Esophagus squamous epithelium (tissue), 5 donors: ENCODE data around the gene SMS. TPM values are rescaled to one million over a fixed set of nuclear protein-coding genes. Genes with fewer than 3 reads are reported as not detected.

Source experiments
- DNase-seq: peaks from one replicate; lab custom pipeline; 2025; lab: John Stamatoyannopoulos, UW
- H3K27ac ChIP-seq, 4 donors: fragments of 200-600 bp; sonication (generic); one replicate each; pipeline ENCODE4 v1.5.1; 2016 to 2019; ENCODE audit warnings: mild to moderate bottlenecking in 1 of 4
- H3K27me3 ChIP-seq, 4 donors: fragments of 200-600 bp; sonication (generic); 1 replicate in 3 of 4; 2 replicates in 1 of 4; pipeline versions ENCODE4 v1.5.1 to v1.6.0; 2017 to 2021; ENCODE audit warnings: antibody characterized with exemption in 1 of 4
- H3K36me3 ChIP-seq, 3 donors: fragments of 200-600 bp; sonication (generic); one replicate each; pipeline ENCODE4 v1.5.1; 2016 to 2019
- H3K4me1 ChIP-seq, 3 donors: fragments of 200-600 bp; sonication (generic); one replicate each; pipeline ENCODE4 v1.5.1; 2017 to 2019
- H3K4me3 ChIP-seq, 4 donors: fragments of 200-600 bp; sonication (generic); 1 replicate in 3 of 4; 2 replicates in 1 of 4; pipeline ENCODE4 v1.5.1; 2016 to 2019; ENCODE audit warnings: mild to moderate bottlenecking in 2 of 4, moderate library complexity in 1 of 4
- H3K9me3 ChIP-seq, 3 donors: fragments of 200-600 bp; sonication (generic); one replicate each; pipeline ENCODE4 v1.5.1; 2016 to 2019
- POLR2A ChIP-seq, 4 donors: fragments of 450-650 bp; IDR thresholded peaks; one replicate each; pipeline ENCODE4 v1.6.1; 2017; ENCODE audit warnings: antibody characterized with exemption in 4 of 4, mild to moderate bottlenecking in 4 of 4, moderate library complexity in 3 of 4
- WGBS, 2 donors: methylation state at CpG; one replicate each; pipeline ENCODE4 v1.1.5; 2018; 5-methylcytosine and 5-hydroxymethylcytosine counted together
- intact Hi-C: fragments of 100-400 bp; cut with DNase I; formaldehyde crosslinking; loops from one replicate; pipeline ENCODE4 v1.15.0; 2022
- total RNA-seq, 4 donors: library from RNA; depleted of rRNA; stranded (reverse); fragments of >200 nt; gene quantifications; one replicate each; pipeline ENCODE4 v1.1.0, GENCODE V29; 2016
- TF ChIP-seq, protein P1 (sequence below), 6 experiments: fragments of 450-650 bp in 4 of 6; fragments of 200-600 bp in 2 of 6; sonication (generic) in 2 of 6; IDR thresholded peaks; one replicate each; pipeline ENCODE4 v1.5.1; 2016 to 2019; ENCODE audit warnings: antibody characterized with exemption in 6 of 6, mild to moderate bottlenecking in 4 of 6, moderate library complexity in 4 of 6
- donor health status: DM: yes; HTN: yes; CAD: no.

SMS gene
- total RNA-seq, 4 donors from 2014 or later: 19.0 to 46.7 (median 31.3) TPM

DNA sequence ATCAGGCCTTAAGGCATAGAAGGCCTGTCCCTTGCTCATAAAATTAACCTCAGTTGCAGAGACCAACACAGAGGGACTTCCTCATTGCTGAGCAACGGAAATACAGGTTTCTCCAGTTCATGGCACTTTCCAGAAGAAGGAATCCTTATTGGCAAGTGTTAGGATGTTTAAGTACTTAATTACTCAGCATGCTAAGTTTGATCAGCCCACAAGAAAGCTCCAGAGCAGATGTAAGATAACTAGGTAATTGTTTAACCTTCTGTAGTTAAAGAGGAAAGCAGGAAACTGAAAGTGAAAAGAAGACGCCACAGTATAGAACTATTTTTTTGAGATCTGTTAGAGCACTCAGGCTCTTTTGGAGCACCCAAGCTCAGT lies 33.5 kb downstream of the SMS start:
- no peaks in the 10 kb centered on the region for H3K9me3 ChIP-seq
- peaks cover 0 to 22% (median 5%) of the 10 kb centered on the region in 3 donors for H3K4me1 ChIP-seq
- H3K27me3 ChIP-seq: no peaks in the 10 kb centered on the region

DNA sequence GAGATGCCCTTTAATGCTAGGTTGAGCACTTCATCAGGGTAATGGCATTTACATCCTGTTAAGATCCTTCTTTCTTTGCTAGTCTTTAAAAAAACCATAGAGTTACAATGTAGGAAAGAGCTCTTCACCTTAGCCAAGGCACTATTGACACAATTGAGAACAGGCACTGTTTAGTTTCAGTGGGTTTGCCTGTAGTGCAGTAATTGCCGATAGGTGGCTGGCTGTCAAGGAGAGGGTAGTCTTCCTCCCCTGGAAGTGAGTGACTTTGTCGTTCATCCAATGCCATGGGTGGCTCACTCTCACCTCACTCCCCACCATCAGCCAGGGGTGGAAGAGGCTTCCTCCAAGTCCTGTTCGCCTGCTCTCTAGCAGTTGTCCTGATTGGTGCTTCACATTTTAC lies 34.7 kb downstream of the SMS start:
- no peaks in the 10 kb centered on the region for H3K9me3 ChIP-seq
- 97% methylated on average over 3 of the region's 3 CpGs; no CpG with 5 or more reads in 1 of the 2 donors for WGBS, 2 donors
- no peaks in the 10 kb centered on the region for H3K27me3 ChIP-seq
- H3K4me1 ChIP-seq: peaks cover 0 to 22% (median 5%) of the 10 kb centered on the region in 3 donors
- H3K4me3 ChIP-seq: no peak overlapping the region
- no peak for TF ChIP-seq POLR2A (IDR thresholded peaks at IDR 0.05)
- TF ChIP-seq, protein P1, sequence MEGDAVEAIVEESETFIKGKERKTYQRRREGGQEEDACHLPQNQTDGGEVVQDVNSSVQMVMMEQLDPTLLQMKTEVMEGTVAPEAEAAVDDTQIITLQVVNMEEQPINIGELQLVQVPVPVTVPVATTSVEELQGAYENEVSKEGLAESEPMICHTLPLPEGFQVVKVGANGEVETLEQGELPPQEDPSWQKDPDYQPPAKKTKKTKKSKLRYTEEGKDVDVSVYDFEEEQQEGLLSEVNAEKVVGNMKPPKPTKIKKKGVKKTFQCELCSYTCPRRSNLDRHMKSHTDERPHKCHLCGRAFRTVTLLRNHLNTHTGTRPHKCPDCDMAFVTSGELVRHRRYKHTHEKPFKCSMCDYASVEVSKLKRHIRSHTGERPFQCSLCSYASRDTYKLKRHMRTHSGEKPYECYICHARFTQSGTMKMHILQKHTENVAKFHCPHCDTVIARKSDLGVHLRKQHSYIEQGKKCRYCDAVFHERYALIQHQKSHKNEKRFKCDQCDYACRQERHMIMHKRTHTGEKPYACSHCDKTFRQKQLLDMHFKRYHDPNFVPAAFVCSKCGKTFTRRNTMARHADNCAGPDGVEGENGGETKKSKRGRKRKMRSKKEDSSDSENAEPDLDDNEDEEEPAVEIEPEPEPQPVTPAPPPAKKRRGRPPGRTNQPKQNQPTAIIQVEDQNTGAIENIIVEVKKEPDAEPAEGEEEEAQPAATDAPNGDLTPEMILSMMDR (IDR thresholded peaks at IDR 0.05): no peak
- DNase-seq: no peak
- intact Hi-C loops: no loop called here
- H3K27ac ChIP-seq: no peak overlapping the region
- H3K36me3 ChIP-seq: peaks cover 0 to 30% (median 0%) of the 10 kb centered on the region in 3 donors

More for the DNA sequence above, 33.5 kb downstream of the SMS start:
- WGBS, 2 donors: 5 to 29% methylated on average over 2 of the region's 2 CpGs
- Histone ChIP-seq H3K36me3 (peaks cover 0 to 28% (median 0%) of the 10 kb centered on the region in 3 donors), H3K27ac (peak overlapping the region; percentile 14 to 64 (median 30)), H3K4me3 (no peak overlapping the region)
- no peak for DNase-seq
- intact Hi-C loops: no loop called here
- TF ChIP-seq POLR2A (IDR thresholded peaks at IDR 0.05): no peak
- TF ChIP-seq, protein P1 (IDR thresholded peaks at IDR 0.05): no peak

DNA sequence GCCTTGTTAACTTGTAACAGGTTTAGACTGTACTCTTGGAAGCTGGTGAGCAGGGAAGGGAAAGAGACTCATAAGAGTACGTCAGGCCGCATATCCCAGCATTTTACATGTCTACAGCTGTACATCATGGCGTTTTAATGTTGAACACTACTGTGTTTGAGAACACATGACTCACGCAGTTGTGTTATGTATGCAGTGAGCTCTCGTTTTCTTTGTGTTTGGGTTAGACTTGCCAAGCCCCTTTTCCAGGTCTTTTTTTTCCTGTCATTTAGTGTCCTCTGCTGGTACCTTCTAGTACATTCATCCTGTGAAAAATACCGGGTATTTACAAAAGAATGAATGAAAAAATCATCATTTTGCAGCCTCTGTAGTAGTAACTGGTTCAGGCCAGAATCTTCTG lies 35.3 kb downstream of the SMS start:
- peaks cover 0 to 30% (median 0%) of the 10 kb centered on the region in 3 donors for H3K36me3 ChIP-seq
- no peak overlapping the region for H3K4me3 ChIP-seq
- intact Hi-C loops: no loop called here
- no peaks in the 10 kb centered on the region for H3K27me3 ChIP-seq
- H3K27ac ChIP-seq: no peak overlapping the region
- H3K4me1 ChIP-seq: peaks cover 0 to 22% (median 5%) of the 10 kb centered on the region in 3 donors
- 24 to 42% methylated on average over 6 of the region's 6 CpGs for WGBS, 2 donors
- TF ChIP-seq, protein P1 (IDR thresholded peaks at IDR 0.05): peak in 4 of 6 experiments; percentile 13 to 52 (median 28)
- no peak for TF ChIP-seq POLR2A (IDR thresholded peaks at IDR 0.05)
- no peaks in the 10 kb centered on the region for H3K9me3 ChIP-seq
- DNase-seq: no peak

DNA sequence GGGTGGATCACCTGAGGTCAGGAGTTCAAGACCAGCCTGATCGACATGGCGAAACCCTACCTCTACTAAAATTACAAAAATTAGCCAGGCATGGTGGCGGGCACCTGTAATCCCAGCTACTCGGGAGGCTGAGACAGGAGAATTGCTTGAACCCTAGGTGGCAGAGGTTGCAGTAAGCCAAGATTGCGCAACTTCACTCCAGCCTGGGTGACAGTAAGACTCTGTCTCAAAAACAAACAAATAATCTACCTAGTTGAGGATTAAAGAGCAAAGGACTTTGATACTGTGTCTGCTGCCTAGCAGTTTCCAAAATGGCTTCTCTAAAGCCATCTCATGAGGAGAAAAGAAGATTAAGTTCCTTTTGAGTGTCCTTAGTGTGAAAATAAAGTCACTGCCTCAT lies 37.8 kb downstream of the SMS start:
- DNase-seq: no peak
- Histone ChIP-seq H3K9me3 (no peaks in the 10 kb centered on the region), H3K27ac (no peak overlapping the region), H3K36me3 (peaks cover 0 to 30% (median 0%) of the 10 kb centered on the region in 3 donors), H3K4me1 (peaks cover 0 to 21% (median 5%) of the 10 kb centered on the region in 3 donors), H3K27me3 (no peaks in the 10 kb centered on the region), H3K4me3 (no peak overlapping the region)
- WGBS, 2 donors: 92 to 100% methylated on average over 1 to 3 of the region's 5 CpGs
- no peak for TF ChIP-seq POLR2A (IDR thresholded peaks at IDR 0.05)
- TF ChIP-seq, protein P1 (IDR thresholded peaks at IDR 0.05): no peak
- intact Hi-C loops: no loop called here

DNA sequence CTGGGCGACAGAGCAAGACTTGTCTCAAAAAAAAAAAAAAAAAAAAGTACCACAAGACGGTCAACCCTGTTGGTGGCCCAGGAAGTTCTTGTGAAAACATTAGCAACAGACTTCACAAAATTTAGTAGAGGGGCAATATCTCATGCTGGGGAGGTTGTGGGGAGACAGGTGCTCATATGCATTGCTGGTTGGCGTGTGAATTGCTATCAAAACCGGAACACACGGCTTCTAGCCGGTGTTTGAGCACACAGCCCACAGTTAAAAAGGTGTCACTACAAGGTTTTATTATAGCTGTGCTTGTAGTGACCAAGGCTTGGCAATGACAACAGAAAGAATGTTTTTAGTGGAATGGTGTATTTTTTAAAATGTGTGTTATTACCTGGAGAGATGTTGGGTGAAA lies 41.8 kb downstream of the SMS start:
- no peaks in the 10 kb centered on the region for H3K9me3 ChIP-seq
- no peaks in the 10 kb centered on the region for H3K27me3 ChIP-seq
- no peak overlapping the region for H3K27ac ChIP-seq
- WGBS, 2 donors: 79 to 91% methylated on average over 5 to 6 of the region's 6 CpGs
- TF ChIP-seq, protein P1 (IDR thresholded peaks at IDR 0.05): no peak
- no peak for TF ChIP-seq POLR2A (IDR thresholded peaks at IDR 0.05)
- no peaks in the 10 kb centered on the region for H3K4me1 ChIP-seq
- peaks cover 0 to 22% (median 0%) of the 10 kb centered on the region in 3 donors for H3K36me3 ChIP-seq
- intact Hi-C loops: loop anchor here (10.0 kb wide), 1 partner anchor 152 kb away; no protein-coding TSS in a partner anchor
- no peak for DNase-seq
- H3K4me3 ChIP-seq: no peak overlapping the region
